BJ (cell line): ENCODE measurements around the gene CDHR4. TPM values are rescaled to one million over a fixed set of nuclear protein-coding genes. Genes with fewer than 3 reads are reported as not detected.

Source experiments
- CTCF ChIA-PET: fragments of 350-600 bp; formaldehyde crosslinking; extraction: SDS; loops from one replicate; lab custom pipeline; 2021; ENCODE audit warnings: antibody characterized with exemption, inconsistent platforms; lab: Yijun Ruan, JAX
- POLR2A ChIA-PET: fragments of 300-600 bp; sonication (Branson Sonifier 250); formaldehyde crosslinking; extraction: SDS; loops from one replicate; lab custom pipeline; 2021; ENCODE audit warnings: antibody characterized with exemption; lab: Charles Lee
- DNase-seq: peaks from one replicate; pipeline ENCODE4 v3.0.0-alpha.2; 2011; ENCODE audit warnings: low read depth
- H3K27me3 ChIP-seq: 2 replicates; pipeline ENCODE4 v1.6.0; 2011; ENCODE audit warnings: low read length; ENCODE audit not compliant: control insufficient read depth, insufficient read depth
- H3K36me3 ChIP-seq: 2 replicates; pipeline ENCODE4 v1.5.1; 2011; ENCODE audit warnings: low read length; ENCODE audit not compliant: control insufficient read depth, insufficient read depth
- H3K4me3 ChIP-seq: 2 replicates; pipeline ENCODE4 v1.5.1; 2011; ENCODE audit warnings: low read depth, mild to moderate bottlenecking, control low read depth, low read length
- polyA plus RNA-seq: library from polyadenylated mRNA; depleted of rRNA; stranded (reverse); fragments of >200 nt; gene quantifications from 2 replicates; pipeline ENCODE4 v1.2.3, GENCODE V29; 2011
- TF ChIP-seq, protein P1 (sequence below): IDR thresholded peaks from 2 replicates; pipeline ENCODE4 v1.5.1; 2011; ENCODE audit warnings: low read depth, mild to moderate bottlenecking, control low read depth, inconsistent platforms, low read length, moderate library complexity; ENCODE audit not compliant: insufficient read depth

CDHR4 gene
- polyA plus RNA-seq, 1 experiment, result not detected

DNA sequence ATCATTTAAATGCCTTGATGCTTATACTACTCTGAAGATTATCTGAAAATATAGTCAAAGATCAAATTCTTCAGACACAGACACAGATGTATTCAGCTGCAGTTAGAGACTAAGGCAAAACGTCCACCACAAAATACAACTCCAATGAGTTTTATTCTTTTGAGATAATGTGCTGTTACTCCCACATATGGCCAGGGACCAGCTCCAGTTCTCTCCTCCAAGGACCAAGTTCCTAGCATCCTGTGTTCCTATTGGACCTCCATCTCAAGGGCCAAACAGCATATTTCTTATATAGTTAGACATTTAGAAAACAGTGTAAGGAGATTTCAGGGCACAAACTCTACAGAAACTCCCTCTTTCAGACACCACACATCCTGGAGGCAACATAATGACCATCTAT is 40.4 kb downstream of the CDHR4 start:
- Histone ChIP-seq H3K27me3 (no peaks in the 10 kb centered on the region), H3K36me3 (peaks cover 2% of the 10 kb centered on the region; the same call in 1 of the 2 replicates), H3K4me3 (no peak overlapping the region)
- ChIA-PET CTCF (no interaction called here), POLR2A (no interaction called here)
- no peak for DNase-seq
- TF ChIP-seq, protein P1, sequence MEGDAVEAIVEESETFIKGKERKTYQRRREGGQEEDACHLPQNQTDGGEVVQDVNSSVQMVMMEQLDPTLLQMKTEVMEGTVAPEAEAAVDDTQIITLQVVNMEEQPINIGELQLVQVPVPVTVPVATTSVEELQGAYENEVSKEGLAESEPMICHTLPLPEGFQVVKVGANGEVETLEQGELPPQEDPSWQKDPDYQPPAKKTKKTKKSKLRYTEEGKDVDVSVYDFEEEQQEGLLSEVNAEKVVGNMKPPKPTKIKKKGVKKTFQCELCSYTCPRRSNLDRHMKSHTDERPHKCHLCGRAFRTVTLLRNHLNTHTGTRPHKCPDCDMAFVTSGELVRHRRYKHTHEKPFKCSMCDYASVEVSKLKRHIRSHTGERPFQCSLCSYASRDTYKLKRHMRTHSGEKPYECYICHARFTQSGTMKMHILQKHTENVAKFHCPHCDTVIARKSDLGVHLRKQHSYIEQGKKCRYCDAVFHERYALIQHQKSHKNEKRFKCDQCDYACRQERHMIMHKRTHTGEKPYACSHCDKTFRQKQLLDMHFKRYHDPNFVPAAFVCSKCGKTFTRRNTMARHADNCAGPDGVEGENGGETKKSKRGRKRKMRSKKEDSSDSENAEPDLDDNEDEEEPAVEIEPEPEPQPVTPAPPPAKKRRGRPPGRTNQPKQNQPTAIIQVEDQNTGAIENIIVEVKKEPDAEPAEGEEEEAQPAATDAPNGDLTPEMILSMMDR, result no peak

DNA sequence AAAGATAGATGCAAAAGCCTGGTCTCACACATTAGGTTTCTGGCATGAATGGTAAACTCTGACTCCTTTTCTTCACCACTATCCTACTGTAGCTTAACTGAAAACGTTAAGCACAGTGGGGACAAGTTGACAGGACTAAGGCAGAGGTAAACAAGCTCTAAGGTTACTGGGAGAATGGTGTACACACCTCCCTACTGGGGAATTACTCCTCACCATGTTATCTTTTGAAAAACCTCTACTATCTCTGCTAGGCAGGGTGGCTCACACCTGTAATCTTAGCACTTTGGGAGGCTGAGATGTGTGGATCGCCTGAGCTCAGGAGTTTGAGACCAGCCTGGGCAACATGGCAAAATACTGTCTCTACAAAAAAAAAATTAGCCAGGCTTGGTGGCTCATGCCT is 42.5 kb downstream of the CDHR4 start:
- TF ChIP-seq, protein P1, result no peak
- POLR2A ChIA-PET, result no interaction called here
- CTCF ChIA-PET, result interaction anchor here (0.8 to 1.1 kb wide), 2 partner anchors 45 to 47 kb away, joined by 3 read pairs; no protein-coding TSS in a partner anchor
- no peak for DNase-seq
- Histone ChIP-seq H3K27me3 (no peaks in the 10 kb centered on the region), H3K36me3 (peaks cover 2% of the 10 kb centered on the region; the same call in 1 of the 2 replicates), H3K4me3 (no peak overlapping the region)

DNA sequence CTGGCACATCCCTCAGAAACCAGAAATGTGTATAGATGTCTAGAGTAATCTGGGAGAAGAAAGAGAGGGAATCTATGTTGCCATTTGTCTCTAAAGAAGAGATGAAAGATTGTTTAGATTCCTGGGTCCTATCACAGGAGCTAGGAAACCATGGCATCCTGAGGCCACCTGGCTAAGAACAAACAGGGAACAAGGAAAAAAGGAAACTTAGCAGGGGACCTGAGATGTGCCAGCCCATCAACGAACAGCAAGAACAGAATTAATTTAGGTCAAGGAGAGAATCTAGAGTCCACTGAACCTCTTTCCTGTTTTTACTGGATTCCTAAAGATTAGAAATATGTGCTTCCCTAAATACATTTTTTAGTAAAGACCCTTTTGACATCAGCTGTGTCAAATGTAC is 43.6 kb downstream of the CDHR4 start:
- no peak for DNase-seq
- ChIA-PET CTCF (no interaction called here), POLR2A (no interaction called here)
- Histone ChIP-seq H3K36me3 (peaks cover 2% of the 10 kb centered on the region; the same call in 1 of the 2 replicates), H3K4me3 (no peak overlapping the region), H3K27me3 (no peaks in the 10 kb centered on the region)
- TF ChIP-seq, protein P1, result no peak

DNA sequence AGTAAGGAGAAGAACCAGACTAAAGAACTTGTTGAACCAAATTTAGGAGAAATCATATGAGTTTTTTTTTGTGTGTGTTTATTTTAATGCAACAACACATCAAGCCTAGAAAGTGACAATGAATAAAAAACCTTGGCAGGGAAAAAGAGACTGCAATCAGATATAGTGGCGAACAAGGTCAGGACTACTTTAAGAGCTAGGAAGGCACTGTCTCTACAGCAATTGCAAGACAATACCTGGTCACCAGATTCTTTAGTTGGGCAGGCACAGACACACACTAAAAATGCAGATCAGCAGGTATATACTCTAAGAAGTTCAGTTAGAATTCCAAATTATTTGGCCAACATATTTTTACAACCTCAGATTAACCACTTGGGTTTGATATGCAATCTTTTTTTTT is 45.1 kb downstream of the CDHR4 start:
- DNase-seq, result no peak
- Histone ChIP-seq H3K36me3 (peaks cover under 1% of the 10 kb centered on the region; the same call in 1 of the 2 replicates), H3K4me3 (no peak overlapping the region), H3K27me3 (no peaks in the 10 kb centered on the region)
- CTCF ChIA-PET, result interaction anchor here (0.6 kb wide), 1 partner anchor 52 kb away, joined by 3 read pairs; no protein-coding TSS in a partner anchor
- TF ChIP-seq, protein P1, result no peak
- POLR2A ChIA-PET, result no interaction called here

DNA sequence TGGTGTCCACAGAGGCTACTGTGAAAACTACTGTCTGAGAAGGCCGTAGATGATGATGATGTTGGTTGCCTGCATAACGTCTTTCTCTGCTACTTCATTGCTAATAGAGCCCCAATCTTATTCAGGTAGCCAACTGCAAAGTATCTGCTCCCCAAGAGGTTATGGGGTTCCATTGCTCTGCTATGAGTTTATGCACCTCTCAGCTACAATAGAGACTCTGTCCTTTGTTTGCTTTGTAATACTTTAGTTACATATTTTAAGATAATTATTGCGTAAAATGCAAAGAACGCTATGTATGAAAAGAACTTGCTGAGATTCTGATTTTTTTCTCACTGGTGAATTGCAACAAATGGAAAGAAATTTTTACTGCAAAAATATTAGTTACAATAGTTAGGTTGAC is 48.2 kb downstream of the CDHR4 start:
- no peak for DNase-seq
- ChIA-PET POLR2A (no interaction called here), CTCF (no interaction called here)
- Histone ChIP-seq H3K27me3 (no peaks in the 10 kb centered on the region), H3K4me3 (no peak overlapping the region), H3K36me3 (peaks cover 3% of the 10 kb centered on the region; the same call in 1 of the 2 replicates)
- TF ChIP-seq, protein P1, result no peak
